H1 (cell line): ENCODE measurements around the gene ACTR1A. TPM values are rescaled to one million over a fixed set of nuclear protein-coding genes. Genes with fewer than 3 reads are reported as not detected.
A peak's percentile ranks its signal among the peaks of the same experiment; 100 is the strongest.

Experiments
- BACH1 ChIP-seq: IDR thresholded peaks from 2 replicates; pipeline ENCODE4 v1.6.1; 2012; ENCODE audit warnings: low read length, improper control_type of control experiment
- CHD2 ChIP-seq: IDR thresholded peaks from 2 replicates; pipeline ENCODE4 v1.6.1; 2012; ENCODE audit warnings: low read length, improper control_type of control experiment
- CTBP2 ChIP-seq: IDR thresholded peaks from 2 replicates; pipeline ENCODE4 v1.7.0; 2011; ENCODE audit warnings: borderline replicate concordance, mild to moderate bottlenecking, moderate library complexity, mixed read lengths, low read length; ENCODE audit not compliant: insufficient read depth, insufficient read length
- E2F6 ChIP-seq: IDR thresholded peaks from 2 replicates; pipeline ENCODE4 v1.6.1; 2012; ENCODE audit warnings: inconsistent platforms
- FOSL1 ChIP-seq: IDR thresholded peaks from 2 replicates; pipeline ENCODE4 v1.6.1; 2011; ENCODE audit warnings: mild to moderate bottlenecking, low read depth, low read length, moderate library complexity; ENCODE audit not compliant: insufficient read depth
- KDM5A ChIP-seq: fragments of 200-600 bp; IDR thresholded peaks from 2 replicates; pipeline ENCODE4 v1.7.1; 2012; ENCODE audit warnings: mild to moderate bottlenecking, low read length, inconsistent platforms, mixed read lengths
- POLR2A ChIP-seq, 2 experiments: IDR thresholded peaks; 1 replicate in 1 of 2; 2 replicates in 1 of 2; pipeline ENCODE4 v1.6.1; 2011; ENCODE audit warnings: low read depth in 2 of 2, low read length in 2 of 2, mild to moderate bottlenecking in 2 of 2; ENCODE audit errors: control extremely low read depth in 1 of 2
- POU5F1 ChIP-seq: IDR thresholded peaks from 2 replicates; pipeline ENCODE4 v1.6.1; 2011; ENCODE audit warnings: low read depth, mild to moderate bottlenecking, low read length, moderate library complexity
- RFX5 ChIP-seq: IDR thresholded peaks from 2 replicates; pipeline ENCODE4 v1.6.1; 2011; ENCODE audit warnings: low read depth, low read length, improper control_type of control experiment, borderline replicate concordance
- SIX5 ChIP-seq: IDR thresholded peaks from 2 replicates; pipeline ENCODE4 v1.6.1; 2011; ENCODE audit warnings: mild to moderate bottlenecking, low read depth, low read length
- SP2 ChIP-seq: IDR thresholded peaks from 2 replicates; pipeline ENCODE4 v1.6.1; 2012; ENCODE audit warnings: mild to moderate bottlenecking, low read length, inconsistent platforms
- SUZ12 ChIP-seq: fragments of 200-600 bp; sonication (generic); IDR thresholded peaks from 2 replicates; pipeline ENCODE4 v1.6.1; 2012; ENCODE audit warnings: mild to moderate bottlenecking, inconsistent platforms, low read length, moderate library complexity, mixed read lengths
- TAF7 ChIP-seq: optimal IDR thresholded peaks from 2 replicates; pipeline ENCODE3; 2011; ENCODE audit warnings: low read depth, mild to moderate bottlenecking, inconsistent platforms, low read length, moderate library complexity, borderline replicate concordance
- YY1 ChIP-seq: IDR thresholded peaks from 2 replicates; pipeline ENCODE4 v1.6.1; 2011; ENCODE audit warnings: low read depth, mild to moderate bottlenecking, low read length
- ZNF274 ChIP-seq: IDR thresholded peaks from 2 replicates; pipeline ENCODE4 v1.7.0; 2012; ENCODE audit warnings: low read length, borderline replicate concordance; ENCODE audit errors: extremely low read depth
- polyA plus RNA-seq, 7 experiments: library from polyadenylated mRNA; depleted of rRNA in 3 of 7; stranded (reverse) in 5 of 7; unstranded in 2 of 7; fragments of >200 nt in 5 of 7; fragments of 200-250 nt in 2 of 7; gene quantifications; 1 replicate in 5 of 7; 2 replicates in 1 of 7; 4 replicates in 1 of 7; pipeline versions ENCODE4 v1.2.1 to v1.2.3, GENCODE V29; 2011 to 2013; ENCODE audit warnings: missing spikeins in 2 of 7, mixed read lengths in 2 of 7
- total RNA-seq: library from RNA; stranded (reverse); fragmentation: NEBNext Ultra II Directional; extraction: Animal tissue kit (Norgen Biotek cat#: 25700); gene quantifications from 2 replicates; pipeline ENCODE4 v1.2.1, GENCODE V29; 2021

ACTR1A gene
- total and polyA plus RNA-seq, 2 of the 8 experiments (the other 6 are each of a cell fraction or from before 2014, with no cell fraction given), result 78.6 to 86.3 TPM

DNA sequence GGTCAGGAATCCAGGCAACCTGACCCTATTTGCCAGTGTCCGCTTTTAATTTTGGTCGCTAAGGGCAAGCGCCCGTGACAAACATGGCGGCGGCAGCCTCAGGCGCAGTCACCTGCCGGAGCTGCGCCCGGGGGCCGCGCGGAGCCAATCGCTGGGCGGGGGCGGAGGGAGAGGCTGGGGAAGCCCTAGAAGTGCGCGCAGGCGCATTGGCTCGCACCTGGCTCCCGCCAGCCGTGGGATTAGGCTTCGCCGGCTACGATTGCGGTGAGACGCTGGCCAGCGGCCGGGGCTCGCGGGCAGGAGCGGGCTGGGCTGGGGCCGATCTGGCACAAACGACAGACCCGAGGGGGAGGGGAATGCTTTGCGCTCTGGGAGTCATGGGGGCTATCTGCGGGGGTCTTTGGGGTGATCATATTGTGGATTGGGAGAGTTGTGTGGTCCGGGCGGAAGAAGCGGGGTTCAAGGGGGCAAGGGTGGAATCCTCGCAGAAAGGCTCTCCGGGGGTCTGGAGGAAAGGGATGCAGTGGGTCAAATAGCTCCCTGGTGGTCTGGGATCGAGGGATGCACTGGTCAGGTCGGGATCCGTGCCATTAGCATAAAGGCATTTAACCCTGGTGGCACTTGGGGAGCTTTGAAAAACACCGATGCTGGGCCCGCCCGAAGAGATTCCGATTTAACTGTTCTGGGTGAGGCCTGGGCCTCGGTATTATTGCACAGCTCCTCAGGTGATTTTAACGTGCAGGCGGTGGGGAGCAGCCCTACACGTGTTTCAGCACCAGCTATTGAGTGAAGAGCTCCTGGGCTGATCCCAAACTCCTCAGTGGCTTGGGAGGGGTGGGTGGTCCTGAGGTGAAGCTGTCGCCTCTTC lies 41.1 kb downstream of the ACTR1A start (continued):
- TF ChIP-seq TAF7 (no peak), BACH1 (no peak), YY1 (peak; percentile 100), POLR2A (IDR thresholded peaks at IDR 0.05; ENCODE audit: control extremely low read depth in 1 of 2, low read depth in 2 of 2, low read length in 2 of 2) (peak in 1 of 2 experiments; percentile 71; a peak in 2 of 3 replicates), RFX5 (no peak), SP2 (no peak), CTBP2 (no peak), E2F6 (peak; percentile 90), KDM5A (no peak), POU5F1 (no peak), ZNF274 (no peak), FOSL1 (no peak), SIX5 (peak; percentile 66), SUZ12 (no peak), CHD2 (peak; percentile 40; the same call in 1 of the 2 replicates)
